Suprapubic skin (tissue), 4 donors: ENCODE results near the gene RASSF9. TPM values are rescaled to one million over a fixed set of nuclear protein-coding genes. Genes with fewer than 3 reads are reported as not detected.

Source experiments
- DNase-seq, 2 donors: peaks; one replicate each; pipeline ENCODE4 v3.0.0-alpha.2; 2019; ENCODE audit warnings: low spot score in 2 of 2
- H3K27ac ChIP-seq: fragments of 200-600 bp; sonication (generic); one replicate; pipeline ENCODE4 v1.5.1; 2019
- H3K27me3 ChIP-seq: fragments of 200-600 bp; sonication (generic); one replicate; pipeline ENCODE4 v1.5.1; 2019
- H3K36me3 ChIP-seq: fragments of 200-600 bp; sonication (generic); one replicate; pipeline ENCODE4 v1.5.1; 2019
- H3K4me1 ChIP-seq: fragments of 200-600 bp; sonication (generic); one replicate; pipeline ENCODE4 v1.5.1; 2019
- H3K4me3 ChIP-seq: fragments of 200-600 bp; sonication (generic); one replicate; pipeline ENCODE4 v1.5.1; 2019; ENCODE audit warnings: mild to moderate bottlenecking
- H3K9me3 ChIP-seq: fragments of 200-600 bp; sonication (generic); one replicate; pipeline ENCODE4 v1.5.1; 2019
- CTCF ChIP-seq, 2 donors: fragments of 200-600 bp in 1 of 2; fragments of 450-650 bp in 1 of 2; sonication (generic) in 1 of 2; IDR thresholded peaks; one replicate each; pipeline ENCODE4 v1.5.1; 2016 to 2019; ENCODE audit warnings: antibody characterized with exemption in 2 of 2, mild to moderate bottlenecking in 1 of 2, moderate library complexity in 1 of 2
- EP300 ChIP-seq: sonication (generic); formaldehyde crosslinking; IDR thresholded peaks from one replicate; pipeline ENCODE4 v1.6.1; 2017; ENCODE audit warnings: antibody characterized with exemption
- POLR2A ChIP-seq, 2 donors: fragments of 450-650 bp; IDR thresholded peaks; one replicate each; pipeline ENCODE4 v1.6.1; 2017; ENCODE audit warnings: antibody characterized with exemption in 2 of 2, mild to moderate bottlenecking in 2 of 2, moderate library complexity in 2 of 2
- POLR2AphosphoS5 ChIP-seq, 3 donors: sonication (generic); formaldehyde crosslinking; IDR thresholded peaks; one replicate each; pipeline ENCODE4 v1.6.1; 2017; ENCODE audit warnings: antibody characterized with exemption in 3 of 3
- WGBS: methylation state at CpG from one replicate; pipeline ENCODE4 v1.1.5; 2018; 5-methylcytosine and 5-hydroxymethylcytosine counted together
- total RNA-seq, 4 donors: library from RNA; depleted of rRNA; stranded (reverse); fragments of >200 nt; gene quantifications; one replicate each; pipeline ENCODE4 v1.1.0, GENCODE V29; 2016

Gene RASSF9
- 1 to 10 TPM; 1.9 to 5.4 (median 3.0) TPM for total RNA-seq

DNA sequence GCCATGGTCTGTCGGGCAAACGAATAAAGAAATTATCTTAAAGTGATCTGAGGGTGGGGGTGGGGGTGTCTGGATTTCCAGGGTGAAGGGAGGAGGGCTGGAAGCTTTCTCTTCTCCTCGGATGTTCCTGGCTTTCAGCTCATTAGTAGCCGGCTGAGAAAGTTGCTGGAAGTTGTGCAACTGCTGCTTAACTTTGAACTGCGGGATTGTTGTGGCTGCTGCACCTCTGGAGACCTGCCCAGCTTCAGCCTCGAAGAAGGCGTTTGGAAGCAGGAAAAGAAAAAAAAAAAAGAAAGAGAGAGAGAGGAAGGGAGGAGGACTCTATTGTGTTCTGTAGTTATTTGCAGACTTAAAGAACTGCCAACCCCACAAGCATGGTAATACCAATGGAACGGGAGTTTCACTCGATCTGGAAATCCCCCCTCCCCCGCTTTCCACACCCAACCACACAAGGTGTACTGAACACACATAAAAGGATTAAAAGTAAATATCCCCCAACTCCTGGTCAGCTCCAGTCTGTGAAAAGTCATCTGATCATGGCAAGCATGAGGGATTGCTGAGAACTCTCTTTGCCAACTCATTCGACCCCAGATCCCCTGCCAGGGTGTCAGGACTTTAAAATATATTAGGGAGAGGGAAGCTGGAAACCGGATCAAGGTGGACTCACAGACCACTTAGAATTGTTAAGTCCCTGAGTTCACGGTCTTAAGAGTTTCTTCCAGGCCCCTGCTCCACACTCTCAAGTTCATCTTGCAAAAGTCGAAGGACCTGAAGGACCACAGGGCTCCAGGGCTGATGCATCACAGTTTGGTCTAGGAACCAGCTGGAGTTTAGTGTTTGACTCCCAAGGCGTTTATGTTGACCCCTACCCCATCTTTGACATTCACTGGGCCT lies at the start of gene RASSF9:
TSS of gene RASSF9 (minus strand) at position 213 of the 894 bp plus-strand sequence. CDS start at position 5, 208 bp downstream.
- H3K4me1 ChIP-seq: peaks cover 17% of the 10 kb centered on the region
- H3K9me3 ChIP-seq: no peaks in the 10 kb centered on the region
- no peak for TF ChIP-seq CTCF (IDR thresholded peaks at IDR 0.05)
- peak in 1 of 3 donors; percentile 29 for TF ChIP-seq POLR2AphosphoS5 (IDR thresholded peaks at IDR 0.05)
- no peak for TF ChIP-seq POLR2A (IDR thresholded peaks at IDR 0.05)
- H3K36me3 ChIP-seq: no peaks in the 10 kb centered on the region
- peak within 1 kb of the TSS; percentile 83 for H3K27ac ChIP-seq
- peak in 1 of 2 donors; percentile 65 for DNase-seq
- peak within 1 kb of the TSS; percentile 52 for H3K4me3 ChIP-seq
- no peaks in the 10 kb centered on the region for H3K27me3 ChIP-seq
- 23% methylated on average over 15 of the region's 15 CpGs for WGBS

GRCh38 chr12:85883763-85884162 lies 47.6 kb upstream of the RASSF9 start:
- Histone ChIP-seq H3K9me3 (no peaks in the 10 kb centered on the region), H3K4me1 (no peaks in the 10 kb centered on the region), H3K27ac (no peak overlapping the region), H3K36me3 (no peaks in the 10 kb centered on the region), H3K27me3 (peaks cover 2% of the 10 kb centered on the region), H3K4me3 (no peak overlapping the region)
- TF ChIP-seq EP300 (no peak), POLR2A (IDR thresholded peaks at IDR 0.05) (no peak)
- no peak for DNase-seq

DNA sequence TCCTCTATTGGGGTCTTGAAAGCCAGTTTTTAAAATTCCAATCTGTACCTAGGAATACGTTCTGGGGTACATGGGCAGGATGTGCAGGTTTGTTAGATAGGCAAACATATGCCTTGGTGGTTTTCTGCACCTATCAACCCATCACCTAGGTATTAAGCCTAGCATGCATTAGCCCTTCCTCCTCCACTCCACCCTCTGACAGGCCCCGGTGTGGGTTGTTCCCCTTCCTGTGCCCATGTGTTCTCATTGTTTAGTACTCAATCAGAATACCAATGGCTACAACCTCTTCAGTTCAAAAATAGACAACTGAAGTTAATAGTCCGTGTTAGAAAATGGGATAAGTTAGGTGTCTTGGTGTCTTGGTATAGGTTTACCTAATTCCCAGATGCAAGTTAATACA lies 41.2 kb upstream of the RASSF9 start:
- WGBS: 73% methylated on average over 3 of the region's 3 CpGs
- Histone ChIP-seq H3K27me3 (peaks cover 2% of the 10 kb centered on the region), H3K4me1 (no peaks in the 10 kb centered on the region), H3K4me3 (no peak overlapping the region), H3K36me3 (no peaks in the 10 kb centered on the region), H3K27ac (no peak overlapping the region), H3K9me3 (no peaks in the 10 kb centered on the region)
- DNase-seq: no peak
- TF ChIP-seq EP300 (no peak), POLR2AphosphoS5 (IDR thresholded peaks at IDR 0.05) (no peak)

- TF ChIP-seq EP300 (no peak), POLR2AphosphoS5 (IDR thresholded peaks at IDR 0.05) (no peak), CTCF (IDR thresholded peaks at IDR 0.05) (no peak), POLR2A (IDR thresholded peaks at IDR 0.05) (no peak)
- Histone ChIP-seq H3K9me3 (no peaks in the 10 kb centered on the region), H3K27me3 (no peaks in the 10 kb centered on the region), H3K4me1 (no peaks in the 10 kb centered on the region), H3K36me3 (no peaks in the 10 kb centered on the region), H3K4me3 (no peak within 1 kb of the TSS), H3K27ac (no peak within 1 kb of the TSS)
- WGBS: 25% methylated on average over 3 of the region's 3 CpGs
- no peak for DNase-seq
Observed at GRCh38 chr12:85874031-85874461, 37.8 kb upstream of the RASSF9 start, which contains the start of gene NTS. NTS (plus strand) TSS chr12:85874295; CDS start chr12:85874404, 109 bp downstream.

DNA sequence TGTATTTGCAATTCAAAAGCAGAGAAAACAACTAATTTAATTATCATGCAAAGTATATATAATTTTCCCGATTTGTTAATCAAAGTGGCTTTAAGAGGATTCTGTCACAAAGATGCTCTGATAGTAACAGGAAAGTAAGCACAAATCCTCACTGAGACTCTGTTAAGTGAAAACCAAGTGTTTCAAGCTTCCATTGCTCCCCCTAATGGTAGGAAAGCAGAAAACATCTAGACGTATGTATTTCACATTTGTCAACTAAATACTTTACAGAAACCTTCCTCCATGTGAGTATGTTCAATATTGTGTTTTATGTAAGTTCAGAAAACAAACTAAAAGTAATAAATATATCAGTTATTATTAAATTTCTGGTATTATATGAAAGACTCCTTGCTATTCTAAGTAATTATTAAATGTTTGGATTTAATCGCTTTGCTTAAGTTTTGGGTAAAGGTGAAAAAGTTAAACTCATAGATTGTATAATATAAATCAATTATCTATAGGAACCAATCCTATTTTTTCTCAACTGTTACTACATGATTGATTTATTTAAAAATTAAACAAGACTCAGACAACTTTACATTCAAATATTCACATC lies 36.4 kb upstream of the RASSF9 start:
- 33% methylated on average over 3 of the region's 3 CpGs for WGBS
- no peak overlapping the region for H3K27ac ChIP-seq
- no peaks in the 10 kb centered on the region for H3K36me3 ChIP-seq
- H3K27me3 ChIP-seq: no peaks in the 10 kb centered on the region
- no peaks in the 10 kb centered on the region for H3K4me1 ChIP-seq
- no peaks in the 10 kb centered on the region for H3K9me3 ChIP-seq
- no peak overlapping the region for H3K4me3 ChIP-seq
- TF ChIP-seq EP300 (no peak), POLR2A (IDR thresholded peaks at IDR 0.05) (no peak), POLR2AphosphoS5 (IDR thresholded peaks at IDR 0.05) (no peak), CTCF (IDR thresholded peaks at IDR 0.05) (peak; percentile 35 to 65)
- DNase-seq: no peak
